SK-N-SH (cell line): ENCODE measurements around the gene TBC1D20. TPM values are rescaled to one million over a fixed set of nuclear protein-coding genes. Genes with fewer than 3 reads are reported as not detected.

Experiments
- CTCF ChIA-PET: fragments of 300-600, 350-600 bp; formaldehyde crosslinking; extraction: SDS; loops from one replicate; lab custom pipeline; 2021; lab: Yijun Ruan, JAX
- POLR2A ChIA-PET: fragments of 350-600 bp; sonication (Branson Sonifier 250); formaldehyde crosslinking; extraction: SDS; loops from one replicate; lab custom pipeline; 2020; ENCODE audit warnings: antibody characterized with exemption, inconsistent platforms; lab: Yijun Ruan, JAX
- DNase-seq: peaks from one replicate; pipeline ENCODE4 v3.0.0; 2012
- H2AFZ ChIP-seq: fragments of 200-600 bp; sonication (generic); 2 replicates; pipeline ENCODE4 v1.8.1; 2016; ENCODE audit warnings: antibody characterized with exemption, mild to moderate bottlenecking, low read depth
- H3F3A ChIP-seq: fragments of 200-600 bp; sonication (generic); replicated peaks from 2 replicates; pipeline ENCODE3; 2016; ENCODE audit warnings: antibody characterized with exemption, mild to moderate bottlenecking; ENCODE audit not compliant: insufficient read depth
- H3K27ac ChIP-seq, 2 experiments: fragments of 200-500 bp in 1 of 2; fragments of 200-600 bp in 1 of 2; sonication (Bioruptor generic) in 1 of 2; sonication (generic), shearing (Covaris generic) in 1 of 2; 2 replicates each; pipeline versions ENCODE4 v1.5.1 to v1.6.1; 2014 to 2016; ENCODE audit warnings: low read depth in 2 of 2, inconsistent platforms in 1 of 2, low read length in 1 of 2, mild to moderate bottlenecking in 1 of 2, mixed read lengths in 1 of 2
- H3K27me3 ChIP-seq: fragments of 200-600 bp; sonication (generic), shearing (Covaris generic); 2 replicates; pipeline ENCODE4 v1.6.1; 2016; ENCODE audit warnings: mixed run types; ENCODE audit not compliant: insufficient read depth
- H3K36me3 ChIP-seq, 2 experiments: fragments of 200-500 bp in 1 of 2; fragments of 200-600 bp in 1 of 2; sonication (Bioruptor generic) in 1 of 2; sonication (generic) in 1 of 2; replicated peaks in 1 of 2; 2 replicates each; pipeline versions ENCODE3 to v1.5.1; 2014 to 2016; ENCODE audit warnings: low read length in 1 of 2, mild to moderate bottlenecking in 1 of 2; ENCODE audit not compliant: insufficient read depth in 2 of 2, control insufficient read depth in 1 of 2
- H3K4me1 ChIP-seq, 2 experiments: fragments of 200-500 bp in 1 of 2; fragments of 200-600 bp in 1 of 2; sonication (Bioruptor generic) in 1 of 2; sonication (generic), shearing (Covaris generic) in 1 of 2; 2 replicates each; pipeline versions ENCODE4 v1.5.1 to v1.6.1; 2014 to 2016; ENCODE audit warnings: low read depth in 1 of 2, low read length in 1 of 2, mixed run types in 1 of 2; ENCODE audit not compliant: insufficient read depth in 2 of 2, control insufficient read depth in 1 of 2
- H3K4me2 ChIP-seq: fragments of 200-600 bp; sonication (generic), shearing (Covaris generic); 2 replicates; pipeline ENCODE4 v1.6.1; 2017; ENCODE audit warnings: mixed run types
- H3K4me3 ChIP-seq, 2 experiments: fragments of 200-500 bp in 1 of 2; fragments of 200-600 bp in 1 of 2; sonication (Bioruptor generic) in 1 of 2; sonication (generic), shearing (Covaris generic) in 1 of 2; 2 replicates each; pipeline versions ENCODE4 v1.5.1 to v1.8.1; 2014 to 2016; ENCODE audit warnings: low read depth in 2 of 2, inconsistent platforms in 1 of 2, low read length in 1 of 2, mild to moderate bottlenecking in 1 of 2, mixed read lengths in 1 of 2, moderate library complexity in 1 of 2
- H3K79me2 ChIP-seq: fragments of 200-600 bp; sonication (generic); 2 replicates; pipeline ENCODE4 v1.8.1; 2017; ENCODE audit warnings: mild to moderate bottlenecking; ENCODE audit not compliant: insufficient read depth
- H3K9ac ChIP-seq: fragments of 200-600 bp; sonication (generic); 2 replicates; pipeline ENCODE4 v1.6.1; 2017; ENCODE audit warnings: mixed run types
- H3K9me2 ChIP-seq: fragments of 200-600 bp; sonication (generic); 2 replicates; pipeline ENCODE4 v1.6.1; 2017; ENCODE audit warnings: mixed run types
- H3K9me3 ChIP-seq: fragments of 200-600 bp; sonication (generic); 2 replicates; pipeline ENCODE4 v1.6.1; 2017; ENCODE audit warnings: mixed run types, mild to moderate bottlenecking, moderate library complexity
- H4K20me1 ChIP-seq: fragments of 200-600 bp; sonication (generic); 2 replicates; pipeline ENCODE4 v1.6.1; 2017; ENCODE audit warnings: mild to moderate bottlenecking, mixed run types; ENCODE audit not compliant: insufficient read depth
- EP300 ChIP-seq, 2 experiments: IDR thresholded peaks; 2 replicates each; pipeline versions ENCODE4 v1.4.0 to v1.6.1; 2012; ENCODE audit warnings: borderline replicate concordance in 1 of 2, low read depth in 1 of 2, low read length in 1 of 2
- EZH2phosphoT487 ChIP-seq: fragments of 200-600 bp; sonication (generic); IDR thresholded peaks from 2 replicates; pipeline ENCODE4 v1.6.1; 2017; ENCODE audit warnings: low read depth, mixed run types, mild to moderate bottlenecking, antibody characterized with exemption, moderate library complexity, borderline replicate concordance
- FOSL2 ChIP-seq: IDR thresholded peaks from 2 replicates; pipeline ENCODE4 v1.4.0; 2012; ENCODE audit warnings: low read depth, mild to moderate bottlenecking, moderate library complexity, borderline replicate concordance
- GABPA ChIP-seq: IDR thresholded peaks from 2 replicates; pipeline ENCODE4 v1.4.0; 2012; ENCODE audit warnings: low read depth, mild to moderate bottlenecking
- NFIC ChIP-seq: IDR thresholded peaks from 2 replicates; pipeline ENCODE4 v1.4.0; 2012; ENCODE audit warnings: borderline replicate concordance
- RFX5 ChIP-seq: IDR thresholded peaks from 2 replicates; pipeline ENCODE4 v1.6.1; 2012; ENCODE audit warnings: mild to moderate bottlenecking, improper control_type of control experiment, low read length
- RXRA ChIP-seq: IDR thresholded peaks from 2 replicates; pipeline ENCODE4 v1.4.0; 2012; ENCODE audit warnings: low read depth, mild to moderate bottlenecking, borderline replicate concordance
- SMC3 ChIP-seq: IDR thresholded peaks from 2 replicates; pipeline ENCODE4 v1.6.1; 2012; ENCODE audit warnings: low read depth, low read length, improper control_type of control experiment
- TAF1 ChIP-seq: IDR thresholded peaks from 2 replicates; pipeline ENCODE4 v1.6.1; 2012; ENCODE audit warnings: low read depth, mild to moderate bottlenecking, low read length, moderate library complexity, borderline replicate concordance
- TCF12 ChIP-seq: IDR thresholded peaks from 2 replicates; pipeline ENCODE4 v1.4.0; 2012
- YY1 ChIP-seq: IDR thresholded peaks from 2 replicates; pipeline ENCODE4 v1.4.0; 2012; ENCODE audit warnings: low read depth, mild to moderate bottlenecking
- WGBS: methylation state at CpG from one replicate; pipeline ENCODE4 v1.1.6; 2017; ENCODE audit warnings: low lambda C conversion rate; 5-methylcytosine and 5-hydroxymethylcytosine counted together
- polyA plus RNA-seq, 3 experiments: library from polyadenylated mRNA; depleted of rRNA; stranded (reverse); fragments of >200 nt; gene quantifications; 2 replicates each; pipeline ENCODE4 v1.2.3, GENCODE V29; 2012
- TF ChIP-seq, protein P1 (sequence below): IDR thresholded peaks from 2 replicates; pipeline ENCODE4 v1.4.0; 2012; ENCODE audit warnings: low read depth, borderline replicate concordance
- TF ChIP-seq, protein P2 (sequence below): fragments of 150-350 bp; IDR thresholded peaks from 2 replicates; pipeline ENCODE4 v1.6.1; 2017; ENCODE audit warnings: antibody characterized with exemption, low read length, low read depth, borderline replicate concordance

TBC1D20 gene
- polyA plus RNA-seq, 1 of the 3 experiments (the other 2 are of a cell fraction), result 27.7 TPM

DNA sequence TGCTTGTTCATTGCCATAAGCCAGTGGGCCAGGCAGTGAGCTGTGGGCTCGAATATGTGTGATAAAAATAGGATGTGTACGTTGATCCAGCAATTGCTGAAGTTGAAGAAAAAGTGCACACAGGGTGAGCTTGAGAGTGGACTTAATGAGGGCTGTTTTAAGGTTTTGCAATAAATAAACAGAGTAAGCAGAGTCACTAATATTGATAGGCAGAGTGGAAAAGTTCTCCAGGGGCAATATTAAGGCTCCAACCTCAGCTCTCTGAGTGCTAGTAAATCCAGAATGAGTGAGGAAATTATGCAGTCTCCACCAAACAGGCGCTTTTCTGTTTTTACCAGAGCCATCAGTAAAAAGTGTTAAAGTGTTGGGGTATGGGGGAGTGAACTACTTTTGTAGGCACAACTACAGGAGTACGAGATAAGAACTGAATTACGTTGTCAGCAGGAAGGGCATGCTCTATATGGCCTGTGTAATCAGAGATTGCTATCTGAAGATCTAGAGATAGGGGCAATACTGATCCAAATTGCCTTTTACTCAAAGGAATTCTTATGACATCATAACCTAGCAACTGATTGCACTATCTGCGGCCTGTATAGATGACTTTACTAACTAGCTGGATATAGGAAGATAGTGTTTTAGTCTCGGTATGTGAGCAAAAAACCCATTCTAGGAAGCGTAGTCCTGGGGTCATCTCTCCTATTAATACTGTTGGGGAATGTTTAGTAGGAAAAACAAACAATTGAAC lies 7.6 kb upstream of the TBC1D20 start:
- peaks cover 0 to 7% of the 10 kb centered on the region in 2 experiments for H3K36me3 ChIP-seq
- H3K79me2 ChIP-seq, result no peaks in the 10 kb centered on the region
- no peak overlapping the region for H2AFZ ChIP-seq
- H3K9me2 ChIP-seq, result no peaks in the 10 kb centered on the region
- H3K9me3 ChIP-seq, result peaks cover 8% of the 10 kb centered on the region; the same call in 1 of the 2 replicates
- no peaks in the 10 kb centered on the region for H3K27me3 ChIP-seq
- CTCF ChIA-PET, result interaction anchor here (1.0 to 1.7 kb wide), 2 partner anchors 8 to 52 kb away, joined by 3 to 4 read pairs; partner anchors contain the start of gene TBC1D20
- H3K9ac ChIP-seq, result no peak overlapping the region
- DNase-seq, result no peak
- H4K20me1 ChIP-seq, result no peaks in the 10 kb centered on the region
- POLR2A ChIA-PET, result no interaction called here
- TF ChIP-seq, protein P1, sequence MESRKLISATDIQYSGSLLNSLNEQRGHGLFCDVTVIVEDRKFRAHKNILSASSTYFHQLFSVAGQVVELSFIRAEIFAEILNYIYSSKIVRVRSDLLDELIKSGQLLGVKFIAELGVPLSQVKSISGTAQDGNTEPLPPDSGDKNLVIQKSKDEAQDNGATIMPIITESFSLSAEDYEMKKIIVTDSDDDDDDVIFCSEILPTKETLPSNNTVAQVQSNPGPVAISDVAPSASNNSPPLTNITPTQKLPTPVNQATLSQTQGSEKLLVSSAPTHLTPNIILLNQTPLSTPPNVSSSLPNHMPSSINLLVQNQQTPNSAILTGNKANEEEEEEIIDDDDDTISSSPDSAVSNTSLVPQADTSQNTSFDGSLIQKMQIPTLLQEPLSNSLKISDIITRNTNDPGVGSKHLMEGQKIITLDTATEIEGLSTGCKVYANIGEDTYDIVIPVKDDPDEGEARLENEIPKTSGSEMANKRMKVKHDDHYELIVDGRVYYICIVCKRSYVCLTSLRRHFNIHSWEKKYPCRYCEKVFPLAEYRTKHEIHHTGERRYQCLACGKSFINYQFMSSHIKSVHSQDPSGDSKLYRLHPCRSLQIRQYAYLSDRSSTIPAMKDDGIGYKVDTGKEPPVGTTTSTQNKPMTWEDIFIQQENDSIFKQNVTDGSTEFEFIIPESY, result no peak
- TF ChIP-seq GABPA (no peak), EZH2phosphoT487 (no peak)
- H3K4me2 ChIP-seq, result no peak overlapping the region
- peaks cover 6% of the 10 kb centered on the region for H3F3A ChIP-seq
- H3K4me3 ChIP-seq, result no peak overlapping the region
- no peaks in the 10 kb centered on the region for H3K4me1 ChIP-seq
- 42% methylated on average over 8 of the region's 8 CpGs for WGBS
- no peak overlapping the region for H3K27ac ChIP-seq

DNA sequence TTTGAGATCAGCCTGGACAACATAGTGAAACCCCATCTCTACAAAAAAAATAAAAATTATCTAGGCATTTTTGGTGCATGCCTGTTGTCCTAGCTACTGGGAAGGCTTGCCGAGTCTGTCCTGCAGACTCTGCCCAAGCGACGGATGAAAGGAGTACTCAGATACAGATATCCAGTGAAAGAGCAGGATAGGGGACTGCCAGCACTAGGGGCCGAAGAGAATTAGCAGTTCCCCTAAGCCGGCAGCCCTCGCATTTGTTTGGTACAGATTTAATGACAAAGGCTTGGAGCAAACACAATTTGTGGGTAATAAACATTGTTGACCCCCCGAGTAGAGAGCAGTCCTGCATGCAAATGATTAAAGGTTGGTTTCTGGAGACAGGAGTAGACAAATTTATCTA lies 5.4 kb upstream of the TBC1D20 start:
- no peak overlapping the region for H3K27ac ChIP-seq
- no peak overlapping the region for H3K4me2 ChIP-seq
- H3F3A ChIP-seq, result peaks cover 7% of the 10 kb centered on the region
- CTCF ChIA-PET, result interaction anchor here (1.9 to 2.2 kb wide), 2 partner anchors 11 to 36 kb away, joined by 7 to 8 read pairs; no protein-coding TSS in a partner anchor
- H3K27me3 ChIP-seq, result no peaks in the 10 kb centered on the region
- H2AFZ ChIP-seq, result no peak overlapping the region
- 56% methylated on average over 7 of the region's 7 CpGs for WGBS
- DNase-seq, result no peak
- no peaks in the 10 kb centered on the region for H3K9me2 ChIP-seq
- peaks cover 0 to 3% of the 10 kb centered on the region in 2 experiments; a peak in 1 of 4 replicates for H3K4me1 ChIP-seq
- H3K9ac ChIP-seq, result no peak overlapping the region
- H3K9me3 ChIP-seq, result peaks cover 8% of the 10 kb centered on the region; the same call in 1 of the 2 replicates
- no peaks in the 10 kb centered on the region for H3K79me2 ChIP-seq
- H4K20me1 ChIP-seq, result no peaks in the 10 kb centered on the region
- TF ChIP-seq FOSL2 (no peak), EP300 (IDR thresholded peaks at IDR 0.05; ENCODE audit: borderline replicate concordance in 1 of 2, low read depth in 1 of 2, low read length in 1 of 2) (no peak), TAF1 (no peak), SMC3 (no peak), RXRA (no peak), YY1 (no peak), NFIC (no peak), RFX5 (no peak), TCF12 (no peak)
- TF ChIP-seq, protein P2, sequence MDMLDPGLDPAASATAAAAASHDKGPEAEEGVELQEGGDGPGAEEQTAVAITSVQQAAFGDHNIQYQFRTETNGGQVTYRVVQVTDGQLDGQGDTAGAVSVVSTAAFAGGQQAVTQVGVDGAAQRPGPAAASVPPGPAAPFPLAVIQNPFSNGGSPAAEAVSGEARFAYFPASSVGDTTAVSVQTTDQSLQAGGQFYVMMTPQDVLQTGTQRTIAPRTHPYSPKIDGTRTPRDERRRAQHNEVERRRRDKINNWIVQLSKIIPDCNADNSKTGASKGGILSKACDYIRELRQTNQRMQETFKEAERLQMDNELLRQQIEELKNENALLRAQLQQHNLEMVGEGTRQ, result no peak
- TF ChIP-seq, protein P1, result no peak
- TF ChIP-seq, all 33 proteins: peak for 0
- POLR2A ChIA-PET, result no interaction called here
- no peaks in the 10 kb centered on the region for H3K36me3 ChIP-seq
- H3K4me3 ChIP-seq, result no peak overlapping the region
